ENCODE results near the gene PEG3.

DNA sequence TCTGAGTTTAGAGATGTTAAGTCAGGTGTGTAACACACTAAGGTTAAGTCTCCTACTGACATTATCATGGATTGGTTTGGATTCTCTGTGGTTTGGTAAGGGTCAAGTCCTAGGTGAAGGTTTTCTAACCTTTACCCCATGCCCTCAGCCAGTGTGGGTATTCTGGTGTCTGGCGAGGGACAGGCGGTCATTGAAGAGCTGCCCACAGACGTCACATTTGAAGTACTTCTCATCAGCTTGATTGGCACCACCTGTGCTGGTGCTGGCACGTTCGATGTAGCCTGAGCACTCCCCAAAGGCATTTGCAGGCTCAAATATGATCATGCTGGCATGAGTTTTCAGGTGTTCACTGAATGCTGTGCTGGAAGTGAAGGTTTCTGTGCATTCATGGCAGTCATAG is 27.0 kb downstream of the PEG3 start:
- TF ChIP-seq, protein P1, sequence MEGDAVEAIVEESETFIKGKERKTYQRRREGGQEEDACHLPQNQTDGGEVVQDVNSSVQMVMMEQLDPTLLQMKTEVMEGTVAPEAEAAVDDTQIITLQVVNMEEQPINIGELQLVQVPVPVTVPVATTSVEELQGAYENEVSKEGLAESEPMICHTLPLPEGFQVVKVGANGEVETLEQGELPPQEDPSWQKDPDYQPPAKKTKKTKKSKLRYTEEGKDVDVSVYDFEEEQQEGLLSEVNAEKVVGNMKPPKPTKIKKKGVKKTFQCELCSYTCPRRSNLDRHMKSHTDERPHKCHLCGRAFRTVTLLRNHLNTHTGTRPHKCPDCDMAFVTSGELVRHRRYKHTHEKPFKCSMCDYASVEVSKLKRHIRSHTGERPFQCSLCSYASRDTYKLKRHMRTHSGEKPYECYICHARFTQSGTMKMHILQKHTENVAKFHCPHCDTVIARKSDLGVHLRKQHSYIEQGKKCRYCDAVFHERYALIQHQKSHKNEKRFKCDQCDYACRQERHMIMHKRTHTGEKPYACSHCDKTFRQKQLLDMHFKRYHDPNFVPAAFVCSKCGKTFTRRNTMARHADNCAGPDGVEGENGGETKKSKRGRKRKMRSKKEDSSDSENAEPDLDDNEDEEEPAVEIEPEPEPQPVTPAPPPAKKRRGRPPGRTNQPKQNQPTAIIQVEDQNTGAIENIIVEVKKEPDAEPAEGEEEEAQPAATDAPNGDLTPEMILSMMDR (IDR thresholded peaks at IDR 0.05): no peak
- no peak for TF ChIP-seq EZH2phosphoT487 (IDR thresholded peaks at IDR 0.05)

All from neural progenitor cell (in vitro differentiated cells).